Measurements from ENCODE around the gene DTNBP1. TPM values are rescaled to one million over a fixed set of nuclear protein-coding genes. Genes with fewer than 3 reads are reported as not detected.

The DTNBP1 gene
- total and polyA plus RNA-seq, 2 donors (not counting 3 experiments of a cell fraction or from before 2014, with no cell fraction given) = 24.3 to 28.9 TPM

GRCh38 chr6:15520626-15521203, 142.1 kb downstream of the DTNBP1 start:
- BruUV-seq (replicated peaks) = no TSS peak
- no peak overlapping the region for H2AFZ ChIP-seq (ENCODE audit: low read depth, low read length)
- POLR2A ChIA-PET = no interaction called here
- H3K4me1 ChIP-seq (ENCODE audit: control insufficient read depth, extremely low read depth, insufficient read depth, low read length) = no peaks in the 10 kb centered on the region
- no peaks in the 10 kb centered on the region for H3K9me3 ChIP-seq (replicated peaks; ENCODE audit: control insufficient read depth, insufficient read depth, low read length)
- H3K27ac ChIP-seq (ENCODE audit: insufficient read depth, low read depth, low read length) = no peak overlapping the region
- peaks cover 5 to 20% of the 10 kb centered on the region in 2 experiments for H3K36me3 ChIP-seq (ENCODE audit: control insufficient read depth in 2 of 2, extremely low read depth in 1 of 2, insufficient read depth in 2 of 2, low read length in 2 of 2)
- DNase-seq (ENCODE audit: low read depth, low spot score) = no peak
- TF ChIP-seq POLR2A (IDR thresholded peaks at IDR 0.05; ENCODE audit: low read depth, low read length) = no peak
- TF ChIP-seq, protein P1, sequence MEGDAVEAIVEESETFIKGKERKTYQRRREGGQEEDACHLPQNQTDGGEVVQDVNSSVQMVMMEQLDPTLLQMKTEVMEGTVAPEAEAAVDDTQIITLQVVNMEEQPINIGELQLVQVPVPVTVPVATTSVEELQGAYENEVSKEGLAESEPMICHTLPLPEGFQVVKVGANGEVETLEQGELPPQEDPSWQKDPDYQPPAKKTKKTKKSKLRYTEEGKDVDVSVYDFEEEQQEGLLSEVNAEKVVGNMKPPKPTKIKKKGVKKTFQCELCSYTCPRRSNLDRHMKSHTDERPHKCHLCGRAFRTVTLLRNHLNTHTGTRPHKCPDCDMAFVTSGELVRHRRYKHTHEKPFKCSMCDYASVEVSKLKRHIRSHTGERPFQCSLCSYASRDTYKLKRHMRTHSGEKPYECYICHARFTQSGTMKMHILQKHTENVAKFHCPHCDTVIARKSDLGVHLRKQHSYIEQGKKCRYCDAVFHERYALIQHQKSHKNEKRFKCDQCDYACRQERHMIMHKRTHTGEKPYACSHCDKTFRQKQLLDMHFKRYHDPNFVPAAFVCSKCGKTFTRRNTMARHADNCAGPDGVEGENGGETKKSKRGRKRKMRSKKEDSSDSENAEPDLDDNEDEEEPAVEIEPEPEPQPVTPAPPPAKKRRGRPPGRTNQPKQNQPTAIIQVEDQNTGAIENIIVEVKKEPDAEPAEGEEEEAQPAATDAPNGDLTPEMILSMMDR (IDR thresholded peaks at IDR 0.05; ENCODE audit: extremely low read depth in 1 of 2, insufficient read depth in 1 of 2, low read depth in 1 of 2, low read length in 2 of 2) = no peak
- no peak for TF ChIP-seq EZH2 (IDR thresholded peaks at IDR 0.05; ENCODE audit: borderline replicate concordance, low read depth, low read length, severe bottlenecking)
- TF ChIP-seq MAX (IDR thresholded peaks at IDR 0.05; ENCODE audit: insufficient read depth, insufficient read length) = no peak
- no peak for TF ChIP-seq POLR2AphosphoS5 (IDR thresholded peaks at IDR 0.05; ENCODE audit: insufficient read depth, low read depth, low read length)
- no peak for TF ChIP-seq GATA2 (IDR thresholded peaks at IDR 0.05; ENCODE audit: insufficient read depth, insufficient read length, low read depth, low read length)
- no peak for TF ChIP-seq FOS (IDR thresholded peaks at IDR 0.05; ENCODE audit: borderline replicate concordance, insufficient read depth, low read length)
- no peak for TF ChIP-seq JUN (IDR thresholded peaks at IDR 0.05; ENCODE audit: borderline replicate concordance, insufficient read depth, insufficient read length, low read depth)
- TF ChIP-seq MYC (IDR thresholded peaks at IDR 0.05; ENCODE audit: low read depth, low read length) = no peak
- no peaks in the 10 kb centered on the region for H3K27me3 ChIP-seq (ENCODE audit: control insufficient read depth in 2 of 2, insufficient read depth in 2 of 2, low read length in 2 of 2)
- H3K9ac ChIP-seq (replicated peaks; ENCODE audit: extremely low read depth, insufficient read depth, low read length) = no peak overlapping the region
- CTCF ChIA-PET = no interaction called here
- H3K9me1 ChIP-seq (replicated peaks; ENCODE audit: control insufficient read depth, extremely low read depth, insufficient read depth, low read length) = no peaks in the 10 kb centered on the region
- H3K4me2 ChIP-seq (ENCODE audit: insufficient read depth, low read length) = no peak overlapping the region
- intact Hi-C loops (cut with micrococcal nuclease) (no loop called here), dilution Hi-C loops (cut with MboI; ENCODE audit: extremely low pct_ligation_motif_present, low sequenced_read_pairs) (no loop called here)
- H3K4me3 ChIP-seq (replicated peaks in 1 of 3; ENCODE audit: insufficient read depth in 1 of 3, low read depth in 1 of 3, low read length in 3 of 3) = no peak overlapping the region
- no peak for FAIRE-seq
- H4K20me1 ChIP-seq (replicated peaks; ENCODE audit: control insufficient read depth, extremely low read depth, insufficient read depth, low read length) = no peaks in the 10 kb centered on the region
- H3K79me2 ChIP-seq (ENCODE audit: control insufficient read depth, insufficient read depth, low read length) = no peaks in the 10 kb centered on the region
